K562 (cell line): ENCODE results near the gene PLEKHH3. TPM values are rescaled to one million over a fixed set of nuclear protein-coding genes. Genes with fewer than 3 reads are reported as not detected.
A peak's percentile ranks its signal among the peaks of the same experiment; 100 is the strongest.

ENCODE experiments used
- CEBPZ ChIP-seq: fragments of 150-350 bp; IDR thresholded peaks from 2 replicates; pipeline ENCODE4 v1.6.1; 2014; ENCODE audit warnings: low read depth, mild to moderate bottlenecking, low read length, borderline replicate concordance
- CTCF ChIP-seq, 3 experiments: IDR thresholded peaks in 2 of 3; conservative IDR thresholded peaks in 1 of 3; 2 replicates each; pipeline ENCODE4 v1.5.1; 2011 to 2012; ENCODE audit warnings: low read length in 3 of 3, mild to moderate bottlenecking in 3 of 3, control low read depth in 2 of 3, improper control_type of control experiment in 1 of 3, inconsistent platforms in 1 of 3, low read depth in 1 of 3, mixed read lengths in 1 of 3, moderate library complexity in 1 of 3; ENCODE audit not compliant: insufficient read depth in 2 of 3
- CTCFL ChIP-seq: IDR thresholded peaks from 2 replicates; pipeline ENCODE4 v1.6.1; 2011; ENCODE audit warnings: borderline replicate concordance, low read depth, mild to moderate bottlenecking, moderate library complexity, low read length; ENCODE audit not compliant: insufficient read depth, poor library complexity, severe bottlenecking
- DEAF1 ChIP-seq: fragments of 450-650 bp; formaldehyde crosslinking; IDR thresholded peaks from 2 replicates; pipeline ENCODE4 v1.4.0; 2020; ENCODE audit warnings: mild to moderate bottlenecking, moderate library complexity
- E2F4 ChIP-seq: sonication (generic); formaldehyde crosslinking; IDR thresholded peaks from 2 replicates; pipeline ENCODE4 v1.8.0; 2022; ENCODE audit warnings: mild to moderate bottlenecking, low read depth, missing genetic modification reagents
- MCM3 ChIP-seq: fragments of 450-650 bp; IDR thresholded peaks from 2 replicates; pipeline ENCODE4 v1.6.1; 2016
- MEF2D ChIP-seq: conservative IDR thresholded peaks from 2 replicates; pipeline ENCODE4 v1.6.1; 2016; ENCODE audit warnings: low read depth, missing genetic modification characterization, missing compliant biosample characterization
- PRMT5 ChIP-seq: sonication (generic); formaldehyde crosslinking; IDR thresholded peaks from 2 replicates; pipeline ENCODE4 v1.5.0; 2020; ENCODE audit warnings: missing genetic modification reagents
- RBM14 ChIP-seq: fragments of 200-400 bp; formaldehyde crosslinking; IDR thresholded peaks from 2 replicates; pipeline ENCODE4 v1.6.1; 2018; ENCODE audit warnings: low read depth, mild to moderate bottlenecking, low read length, moderate library complexity, borderline replicate concordance; ENCODE audit not compliant: insufficient read depth
- SFPQ ChIP-seq: fragments of 200-400 bp; formaldehyde crosslinking; IDR thresholded peaks from 2 replicates; pipeline ENCODE4 v1.6.1; 2017; ENCODE audit warnings: mild to moderate bottlenecking, low read depth, low read length, moderate library complexity
- TBP ChIP-seq: optimal IDR thresholded peaks from 2 replicates; pipeline ENCODE3; 2011; ENCODE audit warnings: low read depth, low read length, improper control_type of control experiment
- ZNF584 ChIP-seq: fragments of 200-800 bp; sonication (Bioruptor generic); IDR thresholded peaks from 2 replicates; pipeline ENCODE4 v1.6.1; 2016; ENCODE audit warnings: low read depth, mild to moderate bottlenecking, missing genetic modification characterization, missing compliant biosample characterization
- polyA plus RNA-seq, 8 experiments: library from polyadenylated mRNA; depleted of rRNA in 4 of 8; stranded (reverse) in 5 of 8; unstranded in 3 of 8; fragments of >200 nt; fragmentation: Nextera tagmentation in 2 of 8; fragmentation: Illumina TruSeq in 1 of 8; extraction: Ambion mirVana in 2 of 8; extraction: Trizol in 1 of 8; gene quantifications; 2 replicates each; pipeline versions ENCODE4 v1.2.1 to v1.2.3, GENCODE V29; 2011 to 2014; ENCODE audit warnings: inconsistent platforms in 1 of 8, missing spikeins in 1 of 8
- total RNA-seq, 7 experiments: library from RNA; depleted of rRNA in 6 of 7; stranded (reverse); fragments of >200 nt in 6 of 7; fragmentation: Illumina TruSeq in 2 of 7; extraction: Trizol in 2 of 7; gene quantifications; 2 replicates each; pipeline versions ENCODE4 v1.2.1 to v1.2.3, GENCODE V29; 2011 to 2021; ENCODE audit warnings: low replicate concordance in 1 of 7

PLEKHH3 gene
- total and polyA plus RNA-seq, 9 of the 15 experiments (the other 6 are each of a cell fraction or from before 2014, with no cell fraction given) = 0.58 to 34.5 (median 5.0) TPM

- TF ChIP-seq CTCFL = peak; percentile 73
- TF ChIP-seq RBM14 = 0 out of 2 replicates have a peak, but pooled peaks have one; percentile 75
- TF ChIP-seq SFPQ = no peak
- 0 out of 2 replicates have a peak, but pooled peaks have one; percentile 48 for TF ChIP-seq PRMT5
- TF ChIP-seq E2F4 (CRISPR knock-in tag) = no peak
- no peak for TF ChIP-seq MEF2D (tag)
- no peak for TF ChIP-seq CEBPZ
- no peak for TF ChIP-seq DEAF1 (CRISPR knock-in tag)
- TF ChIP-seq MCM3 = no peak
- TF ChIP-seq ZNF584 (CRISPR knock-in tag) = no peak
- no peak for TF ChIP-seq TBP
- peak in 2 of 3 experiments; percentile 14 to 33; a peak in 2 of 6 replicates for TF ChIP-seq CTCF (IDR thresholded peaks at IDR 0.05 in 2 of 3, conservative IDR thresholded peaks at IDR 0.05 in 1 of 3; ENCODE audit: insufficient read depth in 2 of 3, low read depth in 1 of 3, low read length in 3 of 3)
These were observed at the start of gene PLEKHH3 (continued) for GRCh38 chr17:42676424-42677011.
